ENCODE results near the gene XPO4.

DNA sequence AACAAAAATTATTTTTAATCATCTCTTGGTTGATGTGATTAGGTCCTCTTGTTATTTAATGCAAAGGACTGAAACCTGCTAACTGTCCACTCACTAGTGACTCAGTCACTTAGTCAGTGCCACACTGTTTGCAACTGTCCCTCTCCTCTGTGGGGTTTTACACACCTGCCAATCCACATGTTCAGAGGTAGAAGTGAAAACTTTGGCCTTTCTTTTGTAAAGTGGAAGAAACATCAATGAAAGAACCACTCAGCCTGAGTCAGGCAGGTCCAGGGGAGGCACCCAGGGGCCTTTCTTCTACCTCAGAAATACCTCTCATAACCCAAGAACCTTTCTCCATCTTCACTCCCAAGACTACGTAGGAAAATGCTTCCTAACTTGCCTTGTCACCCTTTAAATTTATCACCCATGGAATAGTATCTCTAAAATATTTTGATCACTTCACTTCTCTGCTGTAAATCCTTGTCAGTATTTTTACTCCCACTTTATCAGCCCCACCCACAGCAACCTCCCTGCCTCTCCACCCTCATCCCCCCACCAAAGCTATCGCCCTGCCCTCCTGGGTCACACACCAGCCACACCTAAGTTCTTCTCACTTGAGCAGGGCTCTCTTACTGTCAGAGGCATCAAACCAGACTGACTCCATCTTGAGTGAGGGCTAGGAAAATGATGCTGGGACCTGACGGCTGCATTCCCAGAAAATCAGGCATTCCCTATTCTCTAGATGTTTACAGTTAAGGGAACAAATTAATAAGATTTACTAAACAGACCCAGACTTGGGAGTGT, 99.2 kb downstream of the XPO4 start:
- no peak for TF ChIP-seq CTCF (IDR thresholded peaks at IDR 0.05; ENCODE audit: insufficient read depth, low read depth, low read length)
- TF ChIP-seq EZH2 (IDR thresholded peaks at IDR 0.05; ENCODE audit: insufficient read depth, low read length), result no peak
